ENCODE results near the gene THOC1.

GRCh38 chr18:313931-314330 lies 46.1 kb upstream of the THOC1 start:
- TF ChIP-seq RCOR1 (IDR thresholded peaks at IDR 0.05; ENCODE audit: insufficient replicate concordance, low read length) (no peak), MAZ (IDR thresholded peaks at IDR 0.05; ENCODE audit: borderline replicate concordance, low read depth, low read length) (no peak), POLR2A (IDR thresholded peaks at IDR 0.05; ENCODE audit: low read depth, low read length) (no peak), ELK1 (IDR thresholded peaks at IDR 0.05; ENCODE audit: borderline replicate concordance, low read depth, low read length) (no peak), CEBPB (IDR thresholded peaks at IDR 0.05; ENCODE audit: low read depth, low read length) (no peak), CTCF (conservative IDR thresholded peaks at IDR 0.05; ENCODE audit: low read depth, low read length) (no peak), USF2 (IDR thresholded peaks at IDR 0.05; ENCODE audit: low read depth, low read length) (no peak), SMC3 (IDR thresholded peaks at IDR 0.05; ENCODE audit: low read depth, low read length) (no peak), MXI1 (IDR thresholded peaks at IDR 0.05; ENCODE audit: borderline replicate concordance, low read depth, low read length) (no peak), FOS (IDR thresholded peaks at IDR 0.05; ENCODE audit: low read depth, low read length) (no peak), CHD1 (IDR thresholded peaks at IDR 0.05; ENCODE audit: low read depth, low read length) (no peak)
